ENCODE results near the gene NBDY. TPM values are rescaled to one million over a fixed set of nuclear protein-coding genes. Genes with fewer than 3 reads are reported as not detected.

NBDY gene
- total and polyA plus RNA-seq, 2 donors (not counting 3 experiments of a cell fraction or from before 2014, with no cell fraction given) = 33.0 to 57.3 TPM

DNA sequence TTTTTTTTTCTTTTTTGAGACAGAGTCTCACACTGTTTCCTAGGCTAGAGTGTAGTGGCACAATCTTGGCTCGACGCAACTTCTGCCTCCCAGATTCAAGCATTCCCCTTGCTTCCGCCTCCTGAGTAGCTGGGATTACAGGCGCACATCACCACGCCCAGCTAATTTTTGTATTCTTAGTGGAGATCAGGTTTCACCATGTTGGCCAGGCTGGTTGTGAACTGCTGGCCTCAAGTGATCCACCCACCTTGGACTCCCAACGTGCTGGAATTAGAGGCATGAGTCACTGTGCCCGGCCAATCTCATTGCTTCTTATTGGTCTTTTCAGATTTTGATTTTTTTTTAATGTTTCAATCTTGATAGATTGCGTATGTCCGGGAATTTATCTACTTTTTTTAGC, 124.4 kb downstream of the NBDY start:
- POLR2A ChIA-PET = no interaction called here
- dilution Hi-C loops (cut with MboI; ENCODE audit: extremely low pct_ligation_motif_present, low sequenced_read_pairs) = no loop called here

More for the DNA sequence above, 124.4 kb downstream of the NBDY start:
- no peaks in the 10 kb centered on the region for H3K79me2 ChIP-seq (ENCODE audit: control insufficient read depth, insufficient read depth, low read length)
- H3K4me2 ChIP-seq (ENCODE audit: insufficient read depth, low read length) = no peak overlapping the region
- no peaks in the 10 kb centered on the region for H3K36me3 ChIP-seq (ENCODE audit: control insufficient read depth in 2 of 2, extremely low read depth in 1 of 2, insufficient read depth in 2 of 2, low read length in 2 of 2)
- CTCF ChIA-PET = no interaction called here
- no peaks in the 10 kb centered on the region for H3K9me3 ChIP-seq (replicated peaks; ENCODE audit: control insufficient read depth, insufficient read depth, low read length)
- H3K4me1 ChIP-seq (ENCODE audit: control insufficient read depth, extremely low read depth, insufficient read depth, low read length) = no peaks in the 10 kb centered on the region
- FAIRE-seq = no peak
- H3K4me3 ChIP-seq (replicated peaks in 1 of 3; ENCODE audit: insufficient read depth in 1 of 3, low read depth in 1 of 3, low read length in 3 of 3) = no peak overlapping the region
- no peak for TF ChIP-seq EZH2 (IDR thresholded peaks at IDR 0.05; ENCODE audit: borderline replicate concordance, low read depth, low read length, severe bottlenecking)
- no peak for TF ChIP-seq GATA2 (IDR thresholded peaks at IDR 0.05; ENCODE audit: insufficient read depth, insufficient read length, low read depth, low read length)
- TF ChIP-seq POLR2AphosphoS5 (IDR thresholded peaks at IDR 0.05; ENCODE audit: insufficient read depth, low read depth, low read length) = no peak
- no peak for TF ChIP-seq FOS (IDR thresholded peaks at IDR 0.05; ENCODE audit: borderline replicate concordance, insufficient read depth, low read length)
- TF ChIP-seq, protein P1, sequence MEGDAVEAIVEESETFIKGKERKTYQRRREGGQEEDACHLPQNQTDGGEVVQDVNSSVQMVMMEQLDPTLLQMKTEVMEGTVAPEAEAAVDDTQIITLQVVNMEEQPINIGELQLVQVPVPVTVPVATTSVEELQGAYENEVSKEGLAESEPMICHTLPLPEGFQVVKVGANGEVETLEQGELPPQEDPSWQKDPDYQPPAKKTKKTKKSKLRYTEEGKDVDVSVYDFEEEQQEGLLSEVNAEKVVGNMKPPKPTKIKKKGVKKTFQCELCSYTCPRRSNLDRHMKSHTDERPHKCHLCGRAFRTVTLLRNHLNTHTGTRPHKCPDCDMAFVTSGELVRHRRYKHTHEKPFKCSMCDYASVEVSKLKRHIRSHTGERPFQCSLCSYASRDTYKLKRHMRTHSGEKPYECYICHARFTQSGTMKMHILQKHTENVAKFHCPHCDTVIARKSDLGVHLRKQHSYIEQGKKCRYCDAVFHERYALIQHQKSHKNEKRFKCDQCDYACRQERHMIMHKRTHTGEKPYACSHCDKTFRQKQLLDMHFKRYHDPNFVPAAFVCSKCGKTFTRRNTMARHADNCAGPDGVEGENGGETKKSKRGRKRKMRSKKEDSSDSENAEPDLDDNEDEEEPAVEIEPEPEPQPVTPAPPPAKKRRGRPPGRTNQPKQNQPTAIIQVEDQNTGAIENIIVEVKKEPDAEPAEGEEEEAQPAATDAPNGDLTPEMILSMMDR (IDR thresholded peaks at IDR 0.05; ENCODE audit: extremely low read depth in 1 of 2, insufficient read depth in 1 of 2, low read depth in 1 of 2, low read length in 2 of 2) = no peak
- TF ChIP-seq, protein P2, sequence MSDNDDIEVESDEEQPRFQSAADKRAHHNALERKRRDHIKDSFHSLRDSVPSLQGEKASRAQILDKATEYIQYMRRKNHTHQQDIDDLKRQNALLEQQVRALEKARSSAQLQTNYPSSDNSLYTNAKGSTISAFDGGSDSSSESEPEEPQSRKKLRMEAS (IDR thresholded peaks at IDR 0.05; ENCODE audit: insufficient read depth, insufficient read length) = no peak
- TF ChIP-seq POLR2A (IDR thresholded peaks at IDR 0.05; ENCODE audit: low read depth, low read length) = no peak
- TF ChIP-seq MYC (IDR thresholded peaks at IDR 0.05; ENCODE audit: low read depth, low read length) = no peak
- no peak for TF ChIP-seq JUN (IDR thresholded peaks at IDR 0.05; ENCODE audit: borderline replicate concordance, insufficient read depth, insufficient read length, low read depth)
- H3K9ac ChIP-seq (replicated peaks; ENCODE audit: extremely low read depth, insufficient read depth, low read length) = no peak overlapping the region
- no peak overlapping the region for H2AFZ ChIP-seq (ENCODE audit: low read depth, low read length)
- DNase-seq (ENCODE audit: low read depth, low spot score) = no peak
- no peaks in the 10 kb centered on the region for H4K20me1 ChIP-seq (replicated peaks; ENCODE audit: control insufficient read depth, extremely low read depth, insufficient read depth, low read length)
- no peaks in the 10 kb centered on the region for H3K9me1 ChIP-seq (replicated peaks; ENCODE audit: control insufficient read depth, extremely low read depth, insufficient read depth, low read length)
- H3K27ac ChIP-seq (ENCODE audit: insufficient read depth, low read depth, low read length) = no peak overlapping the region
- intact Hi-C loops (cut with micrococcal nuclease) = no loop called here
- BruUV-seq (replicated peaks) = no TSS peak
- H3K27me3 ChIP-seq (ENCODE audit: control insufficient read depth in 2 of 2, insufficient read depth in 2 of 2, low read length in 2 of 2) = no peaks in the 10 kb centered on the region
